NCI-H1436 treated with DMSO at 0.1 percent for 48 hours (cell line): ENCODE results near the gene EIF3D.

ENCODE experiments used
- DNase-seq: peaks from one replicate; lab custom pipeline; 2025; lab: John Stamatoyannopoulos, UW

EIF3D gene

DNA sequence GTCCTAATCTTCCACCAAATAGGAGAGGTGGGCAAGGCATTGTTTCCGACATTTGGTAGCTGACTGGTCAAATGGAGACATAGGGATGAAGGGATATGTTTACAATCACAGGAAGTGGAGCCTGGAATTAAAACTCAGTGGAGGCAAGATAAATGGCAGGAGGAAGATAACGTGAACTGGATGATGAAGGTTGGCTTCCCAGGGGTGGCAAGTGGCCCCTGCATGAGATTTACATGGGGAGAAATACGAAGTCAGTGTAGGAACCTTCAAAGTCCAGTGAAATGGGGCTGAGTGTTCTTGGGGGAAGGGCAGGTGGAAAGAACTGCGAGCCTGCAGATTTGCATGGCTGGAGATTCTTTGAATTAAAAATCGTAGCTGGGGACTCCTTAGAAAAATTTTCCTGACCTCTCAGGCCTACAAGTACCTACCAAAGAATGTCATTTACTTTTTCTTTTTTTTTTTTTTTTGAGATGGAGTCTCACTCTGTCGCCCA is 21.4 kb downstream of the EIF3D start:
- DNase-seq: no peak

DNA sequence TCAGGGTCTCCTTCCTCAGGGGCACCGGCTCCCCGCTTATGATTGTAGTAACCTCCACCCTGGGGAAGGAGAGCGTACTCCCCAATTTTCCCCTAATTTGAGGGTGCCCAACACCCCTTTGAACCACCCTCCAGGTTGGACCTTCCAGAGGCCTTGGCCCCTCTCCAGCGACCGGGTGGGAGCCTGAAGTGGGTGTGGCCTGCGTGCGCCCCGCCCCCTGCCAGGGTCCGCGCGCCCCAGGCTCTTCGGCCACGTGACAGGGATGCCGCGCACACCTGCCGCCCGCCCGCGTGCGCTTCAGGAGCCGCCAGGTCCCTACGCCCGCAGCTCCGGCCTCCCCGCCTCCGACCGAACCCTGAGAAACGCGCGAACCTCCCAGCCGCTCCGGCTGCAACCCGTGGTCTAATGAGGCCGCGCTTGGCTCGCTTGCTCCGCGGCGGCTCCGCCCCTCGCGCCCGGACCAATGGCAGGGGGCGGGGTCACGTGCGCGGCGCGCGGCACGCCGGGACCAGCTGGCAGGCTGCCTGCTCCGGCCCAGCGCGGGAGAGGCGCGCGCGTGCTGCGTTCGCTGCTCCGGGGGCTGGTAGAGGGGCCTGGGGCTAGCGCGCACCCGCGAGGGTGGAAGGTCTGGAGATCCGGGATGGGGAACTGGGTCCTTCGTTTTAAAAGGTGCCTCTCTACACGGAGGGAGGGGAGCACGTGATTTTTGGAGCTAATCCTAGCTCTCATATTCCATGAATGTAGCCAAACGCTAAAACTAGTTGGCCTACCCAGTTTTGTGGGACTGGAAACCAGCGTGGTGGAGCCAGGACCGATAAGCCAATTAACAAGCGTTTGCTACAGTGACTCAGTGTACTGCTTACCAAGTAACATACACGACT is 22.1 kb downstream of the EIF3D start, which contains the start of gene FOXRED2:
FOXRED2 (minus strand) TSS at position 404 of the 881 bp plus-strand sequence. CDS start 618 bp downstream, outside the sequence.
- peak; percentile 60 for DNase-seq

DNA sequence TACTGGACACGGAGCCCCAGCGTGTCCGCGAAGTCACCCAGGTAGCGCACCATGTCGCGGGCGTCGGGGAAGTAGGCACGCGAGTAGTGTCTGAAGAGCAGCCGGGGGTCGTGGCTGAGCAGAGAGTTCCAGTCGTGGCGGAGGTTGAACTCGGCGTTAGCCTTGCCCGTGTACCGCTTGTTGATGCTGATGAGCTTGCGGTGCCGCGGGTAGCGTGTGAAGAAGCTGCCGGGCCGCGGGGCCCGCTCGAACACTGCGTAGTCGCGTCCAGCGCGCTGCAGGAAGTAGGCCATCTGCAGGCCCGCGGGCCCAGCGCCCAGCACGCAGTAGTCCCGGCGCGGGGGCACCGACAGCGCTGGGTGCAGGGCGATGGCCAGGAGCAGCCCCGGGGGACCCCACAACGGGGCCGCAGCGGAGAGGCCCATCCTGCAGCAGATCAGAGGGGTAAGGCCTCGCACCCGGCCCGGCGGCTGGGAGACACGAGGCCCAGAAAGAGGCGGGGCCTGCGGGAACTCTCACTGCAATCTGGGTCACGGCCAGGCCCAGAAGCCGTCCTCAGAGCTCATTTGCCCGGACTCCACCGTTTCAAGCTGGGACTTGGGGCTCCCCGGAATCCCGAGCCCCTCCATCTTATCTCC is 22.8 kb downstream of the EIF3D start:
- no peak for DNase-seq

DNA sequence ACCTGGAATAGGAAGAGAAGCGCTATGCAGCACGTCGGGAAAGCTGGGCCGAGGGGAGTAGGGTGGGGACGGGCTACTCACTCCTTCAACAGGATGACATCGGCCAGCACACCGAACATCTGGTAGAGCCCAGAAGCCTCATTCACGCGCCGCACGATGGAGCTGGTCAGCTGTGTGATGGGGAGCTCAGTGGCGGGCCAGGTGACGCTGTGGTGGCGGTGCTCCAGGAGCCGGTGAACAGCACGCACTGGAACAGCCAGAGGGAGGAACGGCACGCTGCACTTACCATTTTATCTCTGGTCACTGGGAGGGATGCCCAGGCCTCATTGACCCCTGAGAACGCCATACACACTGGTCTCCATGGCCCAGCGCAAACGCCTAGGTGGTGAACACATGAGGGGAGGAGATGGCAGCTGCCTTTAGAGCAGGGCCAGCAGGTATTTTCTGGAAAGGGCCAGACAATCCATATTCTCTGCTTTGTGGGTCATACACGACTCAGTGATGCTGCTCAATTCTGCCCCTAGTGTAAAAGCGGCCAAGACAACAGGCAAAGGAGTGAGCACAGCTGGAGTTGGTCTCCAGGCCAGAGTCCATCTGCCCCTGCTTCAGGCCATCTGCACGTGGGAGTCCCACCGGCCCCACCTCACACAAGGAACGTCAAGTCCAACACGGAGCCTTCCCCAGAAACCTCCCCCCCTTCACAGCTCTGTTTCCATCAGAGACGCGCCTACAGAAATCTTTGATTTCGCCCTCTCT is 30.9 kb downstream of the EIF3D start:
- no peak for DNase-seq

DNA sequence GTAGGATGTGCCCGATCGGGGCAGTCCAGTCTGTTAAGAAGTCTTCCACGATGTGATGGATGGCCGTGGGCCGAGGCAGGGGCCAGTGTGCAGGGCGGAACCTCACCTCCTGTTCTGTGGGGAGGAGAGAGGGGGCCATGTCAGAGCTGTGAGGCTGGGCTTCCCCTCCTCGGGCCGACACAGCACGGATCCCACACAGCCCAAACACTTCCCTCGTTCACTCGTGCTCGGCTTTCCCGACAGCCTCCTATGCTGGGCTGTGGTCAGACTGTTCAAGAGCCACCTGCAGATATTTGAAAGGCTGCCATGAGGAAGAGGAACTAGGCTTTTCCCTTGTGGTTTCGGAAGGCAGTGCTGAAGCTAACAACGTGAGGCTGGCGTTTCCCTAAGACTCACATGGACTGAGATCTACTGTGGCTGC is 35.3 kb downstream of the EIF3D start:
- DNase-seq: no peak

DNA sequence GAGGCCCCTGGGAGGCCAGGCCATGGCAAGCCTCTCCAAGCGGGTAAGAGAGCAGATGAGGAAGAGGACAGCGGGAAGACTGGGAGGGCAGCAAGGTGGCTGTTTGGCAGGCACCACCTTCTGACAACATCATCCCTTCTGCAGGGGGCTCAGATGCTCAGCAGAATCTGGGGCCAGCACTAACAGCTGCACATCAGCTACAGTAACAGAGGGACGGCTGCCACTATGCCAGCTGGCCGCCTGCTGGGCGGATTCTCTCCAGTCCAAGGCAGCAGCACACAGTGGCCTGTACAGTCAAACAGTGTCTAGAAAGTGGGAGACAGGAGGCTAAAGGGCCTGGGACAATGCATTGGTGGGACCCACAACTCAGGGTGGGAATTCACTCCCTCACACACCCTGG is 36.9 kb downstream of the EIF3D start:
- DNase-seq: no peak

DNA sequence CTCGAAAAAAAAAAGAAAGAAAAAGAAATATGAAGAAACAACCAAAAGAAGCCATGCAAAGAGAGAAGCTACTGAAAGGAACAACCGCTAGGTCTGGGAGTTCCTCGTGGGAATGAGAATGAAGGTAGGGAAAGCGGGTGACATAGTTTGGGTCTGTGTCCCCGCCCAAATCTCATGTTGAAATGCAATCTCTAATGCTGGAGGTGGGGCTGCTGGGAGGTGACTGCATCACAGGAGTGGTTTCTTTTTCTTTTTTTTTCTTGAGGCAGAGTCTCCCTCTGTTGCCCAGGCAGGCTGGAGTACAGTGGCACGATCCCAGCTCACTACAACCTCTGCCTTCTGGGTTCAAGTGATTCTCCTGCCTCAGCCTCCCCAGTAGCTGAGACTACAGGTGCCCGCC is 37.8 kb downstream of the EIF3D start:
- DNase-seq: no peak

DNA sequence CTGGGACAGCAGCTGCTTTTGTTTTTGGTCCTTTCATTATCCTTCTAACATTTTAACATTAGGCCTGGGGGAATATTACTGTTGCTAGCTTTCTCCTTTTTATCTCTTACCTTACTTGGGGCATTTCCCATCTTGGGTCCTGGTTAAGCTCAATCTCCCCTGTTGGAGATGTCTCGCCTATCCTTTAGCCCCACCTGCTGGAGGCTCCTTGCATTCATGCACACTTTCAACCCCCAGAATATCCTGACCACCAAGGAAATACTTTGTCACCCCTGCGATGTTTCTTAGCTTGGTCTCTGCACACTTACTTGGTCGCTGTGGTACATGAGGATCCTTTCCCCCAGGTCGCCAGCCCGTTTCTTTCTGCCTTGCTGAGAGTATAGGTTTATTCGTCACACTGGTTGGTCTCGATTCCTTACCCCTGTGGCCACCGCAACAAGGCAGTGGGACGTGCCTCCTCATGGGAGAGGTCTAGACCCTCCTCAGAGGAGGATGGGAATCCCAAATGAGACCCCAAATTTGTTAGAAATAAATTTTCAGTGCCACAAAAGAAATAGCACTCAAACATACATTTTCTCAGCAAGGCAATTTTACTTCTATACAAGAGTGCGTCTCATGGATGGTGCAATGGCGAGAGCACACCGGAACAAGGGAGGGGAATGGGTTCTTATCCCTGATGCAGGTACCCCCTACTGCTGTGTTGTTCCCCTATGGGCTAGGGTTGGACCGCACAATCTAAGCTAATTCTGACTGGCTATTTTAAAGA is 42.2 kb downstream of the EIF3D start:
- no peak for DNase-seq

DNA sequence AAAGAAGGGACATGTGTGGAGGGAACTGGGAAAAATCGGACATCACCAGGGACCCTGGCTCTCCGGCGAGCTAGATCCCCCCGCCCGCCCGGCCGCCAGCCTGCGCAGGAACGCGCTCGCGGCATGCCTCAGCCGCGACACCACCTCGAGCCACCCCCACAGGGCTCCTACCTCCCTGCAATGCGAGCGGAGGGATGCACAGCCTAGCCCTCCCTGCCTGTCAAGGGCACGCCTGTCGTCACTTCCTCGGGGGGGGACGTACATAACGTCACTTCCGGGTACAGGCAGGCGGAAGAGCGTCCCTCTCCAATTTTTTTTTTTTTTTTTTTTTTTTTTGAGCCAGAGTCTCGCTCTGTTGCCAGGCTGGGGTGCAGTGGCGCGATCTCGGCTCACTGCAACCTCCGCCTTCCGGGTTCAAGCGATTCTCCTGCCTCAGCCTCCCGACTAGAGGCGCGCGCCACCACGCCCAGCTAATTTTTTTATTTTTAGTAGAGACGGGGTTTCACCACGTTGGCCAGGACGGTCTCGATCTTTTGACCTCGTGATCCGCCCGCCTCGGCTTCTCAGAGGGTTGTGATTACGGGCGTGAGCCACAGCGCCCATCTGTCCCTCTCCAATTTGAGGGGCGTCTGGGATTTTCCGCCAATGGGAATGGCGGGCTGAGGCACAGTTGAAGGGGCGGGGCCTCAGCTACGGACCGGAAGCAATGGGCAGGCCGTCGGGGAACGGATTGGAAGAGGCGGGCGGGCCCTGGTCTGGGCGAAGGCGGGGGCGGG is 47.4 kb downstream of the EIF3D start, which contains the start of gene TXN2:
TXN2 (minus strand) TSS at position 248 of the 776 bp plus-strand sequence. CDS start 803 bp downstream, outside the sequence.
- peak; percentile 84 for DNase-seq

DNA sequence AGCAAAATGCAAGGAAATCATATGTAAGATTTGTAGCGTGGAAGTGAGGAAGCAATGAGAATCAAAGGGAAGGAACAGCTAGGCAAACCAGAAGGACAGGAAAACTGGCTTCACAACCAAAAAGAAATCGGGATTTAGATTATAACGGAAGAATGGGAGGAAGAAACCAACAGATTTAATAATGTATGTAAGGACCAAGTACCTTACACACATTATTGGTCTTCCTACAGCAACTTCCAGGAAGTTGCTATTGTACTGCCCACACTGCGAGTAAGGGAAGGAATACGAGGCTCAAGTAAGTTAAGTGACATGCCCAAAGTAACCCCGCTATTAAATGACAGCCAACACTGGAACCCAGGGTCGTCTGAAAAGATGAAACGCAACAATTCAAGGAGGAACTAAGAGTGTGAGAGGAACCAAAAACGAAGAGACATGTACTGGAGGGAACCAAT is 48.0 kb downstream of the EIF3D start:
- DNase-seq: no peak

DNA sequence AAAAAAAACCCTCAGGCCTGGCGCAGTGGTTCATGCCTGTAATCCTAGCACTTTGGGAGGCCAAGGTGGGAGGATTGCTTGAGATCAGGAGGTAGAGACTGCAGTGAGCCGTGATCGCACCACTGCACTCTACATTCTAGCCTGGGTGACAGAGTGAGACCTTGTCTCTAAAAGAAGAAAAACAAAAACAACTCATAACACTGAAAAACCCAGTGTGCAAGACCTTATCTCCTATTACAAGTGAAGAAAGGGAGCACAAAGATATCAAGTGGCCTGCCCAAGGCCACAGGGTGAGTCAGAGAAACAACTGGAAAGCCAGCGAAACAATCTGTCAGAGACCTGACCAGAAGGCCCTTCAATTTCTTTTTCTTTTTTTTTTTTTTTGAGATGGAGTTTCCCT is 50.0 kb downstream of the EIF3D start:
- DNase-seq: no peak

DNA sequence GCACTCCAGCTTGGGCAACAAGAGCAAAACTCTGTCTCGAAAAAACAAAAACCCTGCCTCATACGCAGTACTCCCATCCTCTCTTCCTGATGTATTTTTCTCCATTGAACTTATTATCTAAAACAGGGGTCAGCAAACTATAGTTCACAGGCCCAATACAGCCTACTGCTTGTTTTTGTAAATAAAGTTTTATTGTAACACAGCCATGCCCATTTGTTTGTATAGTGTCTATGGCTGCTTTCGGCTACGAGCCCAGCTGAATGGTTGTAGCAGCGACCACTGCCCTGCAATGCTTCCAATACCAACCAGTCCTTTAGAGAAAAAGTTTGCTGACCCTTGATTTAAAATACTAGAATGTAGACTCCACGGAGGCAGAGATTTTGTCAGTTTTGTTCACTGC is 53.6 kb downstream of the EIF3D start:
- DNase-seq: no peak

DNA sequence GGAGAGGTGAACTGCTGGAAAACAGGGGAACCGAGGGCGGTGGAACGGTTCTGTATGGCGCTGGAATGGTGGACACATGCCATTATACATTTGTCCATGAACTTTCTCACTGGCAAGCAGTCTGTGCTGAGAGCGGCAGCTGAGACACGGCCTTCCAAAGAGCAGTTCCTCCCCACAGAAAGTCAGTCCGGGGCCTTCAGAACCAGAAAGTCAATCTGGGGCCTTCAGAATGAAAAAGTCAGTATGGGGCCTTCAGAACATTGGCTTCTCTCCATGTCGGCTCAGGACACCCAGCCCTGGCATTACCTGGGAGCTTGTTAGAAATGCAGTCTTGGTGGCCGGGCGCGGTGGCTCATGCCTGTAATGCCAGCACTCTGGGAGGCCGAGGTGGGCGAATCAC is 56.3 kb downstream of the EIF3D start:
- no peak for DNase-seq

DNA sequence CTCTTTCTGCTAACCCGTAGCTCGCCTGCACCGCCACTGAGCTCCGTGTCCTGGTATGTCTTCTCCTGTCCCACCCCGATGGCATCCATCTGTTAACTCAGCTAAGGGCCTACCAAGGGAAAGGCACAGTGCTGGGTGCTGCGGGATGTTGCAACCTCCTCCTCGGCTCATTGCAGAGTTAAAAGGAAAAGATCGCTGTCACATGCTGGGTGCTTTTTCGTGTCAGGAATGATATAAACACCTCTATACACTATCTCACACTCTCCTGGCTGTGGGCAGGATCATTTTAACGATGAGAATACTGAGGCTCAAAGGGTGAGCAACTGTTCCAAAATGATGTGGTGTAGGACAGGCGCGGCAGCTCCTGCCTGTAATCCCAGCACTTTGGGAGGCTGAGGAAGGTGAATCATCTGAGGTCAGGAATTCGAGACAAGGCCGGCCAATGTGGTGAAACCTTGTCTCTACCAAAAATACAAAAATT is 57.6 kb downstream of the EIF3D start:
- no peak for DNase-seq

DNA sequence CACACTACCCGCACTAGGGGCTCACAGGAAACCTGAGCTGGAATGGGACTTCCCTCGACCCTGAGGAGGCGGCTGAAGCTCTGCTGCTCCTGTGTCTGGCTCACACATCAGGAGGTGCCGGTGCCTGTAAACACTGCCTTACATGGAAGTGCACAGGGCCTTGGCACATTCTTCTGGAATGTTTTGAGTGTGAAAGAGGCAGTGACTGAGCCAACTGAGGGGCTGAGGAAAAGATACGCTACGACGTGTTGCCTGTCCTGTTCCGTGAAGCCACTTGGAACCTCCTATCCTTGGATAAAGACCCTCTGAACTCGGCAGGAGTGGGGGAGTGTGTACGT is 58.0 kb downstream of the EIF3D start:
- no peak for DNase-seq

DNA sequence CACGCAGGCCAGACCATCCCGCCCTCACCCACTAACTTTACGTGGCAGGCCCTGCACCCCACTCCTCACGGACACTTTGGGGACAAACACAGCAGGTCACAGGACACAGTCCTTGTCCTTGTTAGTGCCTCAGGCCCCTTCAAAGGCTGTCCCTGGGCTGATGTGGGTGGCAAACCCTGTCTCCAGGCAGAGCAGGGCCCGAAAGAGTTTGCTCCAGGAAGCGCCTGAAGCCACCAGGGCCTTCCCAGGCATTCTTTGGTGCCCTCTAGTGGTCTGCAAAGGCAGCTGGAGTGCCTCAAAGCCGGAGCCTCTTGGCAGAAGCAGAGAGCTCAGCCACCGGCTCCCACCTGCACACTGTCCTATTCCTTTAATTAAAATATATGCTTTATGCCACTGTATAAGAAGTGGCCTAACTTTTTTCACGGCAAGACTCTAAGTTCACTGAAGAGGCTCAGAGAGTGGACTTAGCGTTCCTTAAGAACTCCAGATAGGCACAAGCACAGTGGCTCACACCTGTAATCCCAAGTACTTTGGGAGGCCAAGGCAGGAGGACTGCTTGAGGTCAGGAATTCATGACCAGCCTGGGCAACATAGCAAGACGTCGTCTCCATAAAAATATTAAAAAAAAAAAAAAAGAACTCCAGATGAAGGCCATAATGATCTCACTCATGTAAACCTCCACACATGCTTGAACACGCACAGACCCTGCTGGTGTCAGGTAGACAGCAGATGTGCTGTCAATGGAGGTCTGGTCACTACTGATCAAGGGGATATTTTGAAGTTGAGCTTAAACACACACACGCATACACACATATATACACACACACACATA is 58.6 kb downstream of the EIF3D start:
- DNase-seq: no peak

DNA sequence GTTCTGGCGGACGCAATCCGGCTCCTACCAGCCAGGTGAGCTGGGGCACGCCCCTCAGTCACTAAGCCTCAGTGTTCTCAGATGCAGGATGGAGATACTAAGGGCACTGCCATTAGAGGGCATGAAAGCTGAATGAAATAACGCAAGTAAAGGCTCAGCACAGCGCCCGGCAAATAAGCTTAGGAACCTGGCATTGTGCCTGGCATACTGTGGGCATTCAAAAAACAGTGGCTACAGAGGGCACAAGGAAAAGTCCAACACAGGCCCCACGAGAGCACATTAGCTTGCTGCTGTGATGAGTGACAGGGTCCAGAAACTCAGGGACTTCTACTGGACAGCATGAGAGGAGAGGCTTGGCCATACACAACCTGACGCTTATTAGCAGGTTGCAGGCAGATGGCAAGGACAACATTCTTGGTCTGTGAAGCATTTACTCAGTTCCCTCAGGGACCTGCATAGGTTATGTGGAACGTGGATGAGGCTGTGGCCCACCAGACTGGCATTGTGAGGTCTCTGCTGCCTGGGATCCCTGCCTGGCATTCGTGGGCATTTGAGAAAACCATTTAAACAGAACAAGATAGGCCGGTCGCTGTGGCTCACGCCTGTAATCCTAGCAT is 59.8 kb downstream of the EIF3D start:
- no peak for DNase-seq

DNA sequence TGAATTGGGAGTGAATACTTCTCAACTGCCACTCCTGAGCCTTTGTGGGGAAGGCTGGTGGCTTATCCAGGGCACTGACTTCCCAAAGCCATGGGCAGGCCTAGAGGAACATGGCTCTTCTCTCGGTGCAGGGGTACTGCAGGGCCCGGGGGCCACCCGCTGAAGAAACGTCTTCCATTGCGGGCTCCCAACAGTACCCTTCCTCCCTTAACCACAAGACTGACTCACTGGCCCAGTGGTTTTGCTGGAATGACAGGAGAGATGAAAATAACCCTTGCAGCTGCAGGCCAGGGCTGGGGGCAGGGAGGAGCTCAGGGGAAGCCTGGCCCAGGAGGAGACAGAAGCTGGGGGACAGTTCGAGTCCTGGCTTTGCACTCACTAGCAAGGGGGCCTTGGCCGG is 61.0 kb downstream of the EIF3D start:
- DNase-seq: no peak
